Panc1 (cell line): Measurements from ENCODE around the gene GRB7. TPM values are rescaled to one million over a fixed set of nuclear protein-coding genes. Genes with fewer than 3 reads are reported as not detected.

Source experiments
- ATAC-seq: fragments of 200-7000 bp; cut with Tn5 transposase; 2 replicates; pipeline ENCODE4 v1.9.1; 2020; ENCODE audit warnings: mild to moderate bottlenecking, moderate library complexity
- BruUV-seq: library from RNA; stranded (reverse); fragments of 400-500 nt; replicated peaks from 2 replicates; lab custom pipeline; 2021; lab: Mats Ljungman, UMichigan
- CTCF ChIA-PET: fragments of 300-600 bp; sonication (Branson Sonifier 250); formaldehyde crosslinking; loops from one replicate; lab custom pipeline; 2022; ENCODE audit warnings: antibody characterized with exemption; lab: Charles Lee
- POLR2A ChIA-PET: fragments of 300-600 bp; sonication (Branson Sonifier 250); formaldehyde crosslinking; loops from one replicate; lab custom pipeline; 2022; ENCODE audit warnings: antibody characterized with exemption; lab: Charles Lee
- DNase-seq: peaks from one replicate; pipeline ENCODE4 v3.0.0-alpha.2; 2010; ENCODE audit warnings: low read depth, low spot score
- H3K27ac ChIP-seq: 2 replicates; pipeline ENCODE4 v1.5.1; 2011; ENCODE audit warnings: mild to moderate bottlenecking, low read length, inconsistent platforms
- H3K27me3 ChIP-seq: fragments of 200-500 bp; sonication (Bioruptor generic); 2 replicates; pipeline ENCODE4 v1.6.0; 2014; ENCODE audit warnings: low read length, inconsistent platforms; ENCODE audit not compliant: control insufficient read depth, insufficient read depth
- H3K36me3 ChIP-seq: fragments of 200-500 bp; sonication (Bioruptor generic); 2 replicates; pipeline ENCODE4 v1.5.1; 2014; ENCODE audit warnings: inconsistent platforms, mild to moderate bottlenecking, low read length, moderate library complexity; ENCODE audit not compliant: control insufficient read depth, insufficient read depth
- H3K4me1 ChIP-seq: 2 replicates; pipeline ENCODE4 v1.5.1; 2011; ENCODE audit warnings: inconsistent platforms, mild to moderate bottlenecking, low read length, moderate library complexity; ENCODE audit not compliant: control insufficient read depth, insufficient read depth
- H3K4me3 ChIP-seq, 2 experiments: 2 replicates each; pipeline ENCODE4 v1.5.1; 2011 to 2012; ENCODE audit warnings: low read depth in 2 of 2, low read length in 2 of 2, mild to moderate bottlenecking in 2 of 2, inconsistent platforms in 1 of 2, moderate library complexity in 1 of 2
- H3K9me3 ChIP-seq: fragments of 200-500 bp; sonication (Bioruptor generic); 2 replicates; pipeline ENCODE4 v1.5.1; 2014; ENCODE audit warnings: low read depth, mild to moderate bottlenecking, inconsistent platforms, low read length, moderate library complexity; ENCODE audit not compliant: control insufficient read depth, insufficient read depth
- POLR2AphosphoS5 ChIP-seq: IDR thresholded peaks from 2 replicates; pipeline ENCODE4 v1.6.1; 2012; ENCODE audit warnings: mild to moderate bottlenecking, low read depth, low read length, moderate library complexity
- REST ChIP-seq, 2 experiments: IDR thresholded peaks; 2 replicates each; pipeline ENCODE4 v1.6.1; 2011 to 2012; ENCODE audit warnings: low read depth in 2 of 2, control low read depth in 1 of 2, low read length in 1 of 2, mild to moderate bottlenecking in 1 of 2, moderate library complexity in 1 of 2; ENCODE audit not compliant: insufficient read depth in 1 of 2
- SIN3A ChIP-seq: IDR thresholded peaks from 2 replicates; pipeline ENCODE4 v1.6.1; 2012; ENCODE audit warnings: low read depth, mild to moderate bottlenecking, low read length, moderate library complexity, borderline replicate concordance; ENCODE audit not compliant: insufficient read depth
- TCF7L2 ChIP-seq: IDR thresholded peaks from 2 replicates; pipeline ENCODE4 v1.6.1; 2011; ENCODE audit warnings: mild to moderate bottlenecking, low read depth, low read length, inconsistent platforms
- in situ Hi-C: cut with HindIII; loops from 2 replicates; pipeline ENCODE4 v1.10.0; 2016; ENCODE audit warnings: low sequenced_read_pairs, low pct_unique_long_range_greater_than_20kb
- intact Hi-C: fragments of 100-400 bp; cut with micrococcal nuclease; formaldehyde crosslinking; loops from one replicate; pipeline ENCODE4 v1.10.0; 2022; ENCODE audit not compliant: unreplicated experiment
- microRNA-seq: library from miRNA; unstranded; fragments of <30 nt; microRNA quantifications from one replicate; pipeline ENCODE4 v1.1.0, GENCODE V29; 2020; ENCODE audit not compliant: unreplicated experiment
- total RNA-seq: library from RNA; stranded (reverse); gene quantifications from one replicate; pipeline ENCODE4 v1.2.1, GENCODE V29; 2021; ENCODE audit not compliant: unreplicated experiment
- TF ChIP-seq, protein P1 (sequence below): fragments of 450-650 bp; IDR thresholded peaks from 2 replicates; pipeline ENCODE4 v1.5.1; 2017; ENCODE audit warnings: mild to moderate bottlenecking

The GRB7 gene
- total RNA-seq, 1 experiment from 2014 or later, result 2.8 TPM

DNA sequence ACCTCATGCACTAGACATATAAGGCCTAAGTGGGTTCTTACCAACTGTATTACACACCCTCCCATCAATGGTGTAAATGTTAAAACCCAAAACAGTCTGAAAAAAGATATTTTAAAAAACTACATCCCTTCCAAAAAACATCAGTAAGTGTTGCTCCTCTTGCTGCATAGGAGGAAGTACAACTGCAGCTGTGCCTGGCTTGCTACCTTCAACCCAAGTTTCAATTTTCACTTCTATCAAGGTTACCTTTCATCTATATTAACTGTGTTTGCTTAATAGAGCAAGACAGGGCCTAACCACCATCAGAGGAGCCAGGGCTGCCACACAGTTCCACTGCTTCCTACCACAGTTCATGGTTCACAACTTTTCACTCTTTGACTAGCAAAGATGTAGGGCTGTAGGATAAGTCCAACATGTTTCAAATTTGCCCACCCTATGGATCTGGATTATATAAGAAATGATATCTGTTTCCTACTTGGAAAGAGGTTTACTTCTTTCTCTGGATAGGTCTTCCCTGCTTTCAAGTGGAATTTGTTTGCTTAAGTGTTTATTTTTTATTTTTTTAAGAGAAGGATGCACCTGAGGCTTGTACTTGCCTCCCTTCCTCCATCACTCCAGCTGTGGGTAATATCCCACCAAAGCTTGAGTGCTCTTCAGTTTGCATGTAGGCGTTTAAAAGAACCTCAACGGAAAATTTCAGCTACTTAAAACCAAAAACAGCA is 56.7 kb downstream of the GRB7 start:
- ChIA-PET POLR2A (no interaction called here), CTCF (no interaction called here)
- intact Hi-C loops, result no loop called here
- Histone ChIP-seq H3K4me1 (no peaks in the 10 kb centered on the region), H3K4me3 (no peak overlapping the region), H3K27me3 (peaks cover 2% of the 10 kb centered on the region; the same call in 1 of the 2 replicates), H3K36me3 (no peaks in the 10 kb centered on the region), H3K9me3 (no peaks in the 10 kb centered on the region), H3K27ac (no peak overlapping the region)
- in situ Hi-C loops, result no loop called here
- no peak for TF ChIP-seq SIN3A
- TF ChIP-seq TCF7L2, result no peak
- no peak for TF ChIP-seq POLR2AphosphoS5
- TF ChIP-seq, protein P1, sequence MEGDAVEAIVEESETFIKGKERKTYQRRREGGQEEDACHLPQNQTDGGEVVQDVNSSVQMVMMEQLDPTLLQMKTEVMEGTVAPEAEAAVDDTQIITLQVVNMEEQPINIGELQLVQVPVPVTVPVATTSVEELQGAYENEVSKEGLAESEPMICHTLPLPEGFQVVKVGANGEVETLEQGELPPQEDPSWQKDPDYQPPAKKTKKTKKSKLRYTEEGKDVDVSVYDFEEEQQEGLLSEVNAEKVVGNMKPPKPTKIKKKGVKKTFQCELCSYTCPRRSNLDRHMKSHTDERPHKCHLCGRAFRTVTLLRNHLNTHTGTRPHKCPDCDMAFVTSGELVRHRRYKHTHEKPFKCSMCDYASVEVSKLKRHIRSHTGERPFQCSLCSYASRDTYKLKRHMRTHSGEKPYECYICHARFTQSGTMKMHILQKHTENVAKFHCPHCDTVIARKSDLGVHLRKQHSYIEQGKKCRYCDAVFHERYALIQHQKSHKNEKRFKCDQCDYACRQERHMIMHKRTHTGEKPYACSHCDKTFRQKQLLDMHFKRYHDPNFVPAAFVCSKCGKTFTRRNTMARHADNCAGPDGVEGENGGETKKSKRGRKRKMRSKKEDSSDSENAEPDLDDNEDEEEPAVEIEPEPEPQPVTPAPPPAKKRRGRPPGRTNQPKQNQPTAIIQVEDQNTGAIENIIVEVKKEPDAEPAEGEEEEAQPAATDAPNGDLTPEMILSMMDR, result no peak
- TF ChIP-seq REST (IDR thresholded peaks at IDR 0.05; ENCODE audit: insufficient read depth in 1 of 2, low read depth in 2 of 2, low read length in 1 of 2), result no peak
- BruUV-seq, result no TSS peak
- DNase-seq (no peak), ATAC-seq (no peak)

Small RNA genes within 50 kb of the gene (microRNA-seq; reads per million reads assigned to microRNA genes)
- 2.9 reads per million for gene MIR4728

Other genes with a start within 250 kb of the GRB7 start
- gene NEUROD2, start 130.0 kb upstream of the GRB7 start, total RNA-seq, result not detected
- 45.7 TPM for gene PPP1R1B, start 111.0 kb upstream of the GRB7 start, total RNA-seq
- 44.8 TPM for gene STARD3, start 100.8 kb upstream of the GRB7 start, total RNA-seq
- gene TCAP, start 72.6 kb upstream of the GRB7 start, total RNA-seq, result 1.6 TPM
- gene PNMT, start 69.5 kb upstream of the GRB7 start, total RNA-seq, result 2.4 TPM
- gene PGAP3, start 49.9 kb upstream of the GRB7 start, total RNA-seq, result 21.8 TPM
- gene ERBB2, start 37.9 kb upstream of the GRB7 start, total RNA-seq, result 68.6 TPM
- gene MIEN1, start 7.4 kb upstream of the GRB7 start, total RNA-seq, result 103 TPM
- 0.59 TPM for gene IKZF3, start 126.4 kb downstream of the GRB7 start, total RNA-seq
- gene ZPBP2, start 130.3 kb downstream of the GRB7 start, total RNA-seq, result not detected
- 2.9 TPM for gene GSDMB, start 180.7 kb downstream of the GRB7 start, total RNA-seq
- gene ORMDL3, start 189.7 kb downstream of the GRB7 start, total RNA-seq, result 55.1 TPM
- gene LRRC3C, start 189.8 kb downstream of the GRB7 start, total RNA-seq, result not detected
- not detected for gene GSDMA, start 225.1 kb downstream of the GRB7 start, total RNA-seq
- 175 TPM for gene PSMD3, start 242.9 kb downstream of the GRB7 start, total RNA-seq